Measurements from ENCODE around the gene ZBTB40.

The ZBTB40 gene

DNA sequence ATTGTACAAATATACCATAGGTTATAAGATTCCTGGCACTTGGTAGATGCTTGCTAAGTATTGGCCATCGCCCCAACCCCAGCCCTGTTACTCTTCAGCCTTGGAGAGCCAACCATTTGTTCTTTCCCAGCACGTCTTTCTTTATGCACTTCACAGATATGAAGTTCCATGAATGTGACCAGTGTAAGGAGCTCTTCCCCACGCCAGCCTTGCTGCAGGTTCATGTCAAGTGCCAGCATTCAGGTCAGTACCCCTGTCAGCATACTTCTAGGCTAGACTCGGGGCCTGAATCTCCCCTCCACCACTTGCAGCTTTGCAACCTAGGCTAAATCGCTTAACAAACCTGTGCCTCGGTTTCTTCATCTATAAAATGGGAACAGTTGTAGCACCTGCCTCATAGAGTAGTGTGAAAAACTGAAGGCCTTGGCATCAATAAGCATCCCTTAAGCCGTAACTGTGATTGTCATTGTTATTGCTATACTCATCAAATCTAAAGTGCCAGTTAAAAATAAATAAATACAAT lies 70.6 kb downstream of the ZBTB40 start:
- Histone ChIP-seq H3K36me3 (ENCODE audit: control insufficient read depth in 2 of 2, insufficient read depth in 1 of 2, low read length in 2 of 2) (peaks cover 0 to 94% of the 10 kb centered on the region in 2 experiments; a peak in 1 of 3 replicates), H3K4me3 (ENCODE audit: low read depth, low read length) (no peak overlapping the region), H3K4me1 (ENCODE audit: control insufficient read depth, insufficient read depth, low read length) (no peaks in the 10 kb centered on the region), H3K9me3 (ENCODE audit: control insufficient read depth, insufficient read depth, low read depth, low read length) (no peaks in the 10 kb centered on the region), H3K27ac (ENCODE audit: extremely low read depth, low read depth, low read length) (no peak overlapping the region)
- ChIA-PET POLR2A (interaction anchor here (0.7 kb wide), 1 partner anchor 160 kb away, joined by 3 read pairs; no protein-coding TSS in a partner anchor), CTCF (no interaction called here)
- TF ChIP-seq HOXA7 (CRISPR knock-in tag; IDR thresholded peaks at IDR 0.05; ENCODE audit: borderline replicate concordance) (no peak), ZNF561 (tag by site-specific recombination; IDR thresholded peaks at IDR 0.05; ENCODE audit: borderline replicate concordance) (no peak), ZNF335 (tag by site-specific recombination; conservative IDR thresholded peaks at IDR 0.05) (no peak)

DNA sequence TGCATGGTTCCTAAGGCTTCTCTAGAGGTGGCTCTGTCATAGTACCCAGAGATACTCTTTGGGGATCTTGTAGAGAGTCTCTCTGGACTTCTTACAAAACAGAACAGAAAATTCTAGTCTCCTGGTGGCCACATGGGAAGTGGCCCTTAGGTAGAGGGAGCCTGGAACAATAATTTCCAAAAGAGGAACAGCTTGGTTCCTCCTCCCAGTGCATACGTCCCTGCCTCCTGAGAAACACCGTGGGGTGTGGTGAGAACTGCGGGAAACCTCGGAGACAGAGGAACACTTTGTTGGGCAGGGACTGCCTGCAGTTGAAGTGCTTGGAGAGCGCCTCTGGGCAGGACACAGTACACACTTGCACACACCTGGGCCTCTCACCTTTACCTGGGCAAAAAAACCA lies 72.8 kb downstream of the ZBTB40 start:
- TF ChIP-seq YY1 (tag by site-specific recombination; IDR thresholded peaks at IDR 0.05), result no peak
- TF ChIP-seq ZBTB8A (tag by site-specific recombination; IDR thresholded peaks at IDR 0.05), result no peak
- TF ChIP-seq, protein P1, sequence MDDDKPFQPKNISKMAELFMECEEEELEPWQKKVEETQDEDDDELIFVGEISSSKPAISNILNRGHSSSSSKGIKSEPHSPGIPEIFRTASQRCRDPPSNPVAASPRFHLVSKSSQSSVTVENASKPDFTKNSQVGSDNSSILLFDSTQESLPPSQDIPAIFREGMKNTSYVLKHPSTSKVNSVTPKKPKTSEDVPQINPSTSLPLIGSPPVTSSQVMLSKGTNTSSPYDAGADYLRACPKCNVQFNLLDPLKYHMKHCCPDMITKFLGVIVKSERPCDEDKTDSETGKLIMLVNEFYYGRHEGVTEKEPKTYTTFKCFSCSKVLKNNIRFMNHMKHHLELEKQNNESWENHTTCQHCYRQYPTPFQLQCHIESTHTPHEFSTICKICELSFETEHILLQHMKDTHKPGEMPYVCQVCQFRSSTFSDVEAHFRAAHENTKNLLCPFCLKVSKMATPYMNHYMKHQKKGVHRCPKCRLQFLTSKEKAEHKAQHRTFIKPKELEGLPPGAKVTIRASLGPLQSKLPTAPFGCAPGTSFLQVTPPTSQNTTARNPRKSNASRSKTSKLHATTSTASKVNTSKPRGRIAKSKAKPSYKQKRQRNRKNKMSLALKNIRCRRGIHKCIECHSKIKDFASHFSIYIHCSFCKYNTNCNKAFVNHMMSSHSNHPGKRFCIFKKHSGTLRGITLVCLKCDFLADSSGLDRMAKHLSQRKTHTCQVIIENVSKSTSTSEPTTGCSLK (tag by site-specific recombination; IDR thresholded peaks at IDR 0.05), result no peak
- TF ChIP-seq, protein P2, sequence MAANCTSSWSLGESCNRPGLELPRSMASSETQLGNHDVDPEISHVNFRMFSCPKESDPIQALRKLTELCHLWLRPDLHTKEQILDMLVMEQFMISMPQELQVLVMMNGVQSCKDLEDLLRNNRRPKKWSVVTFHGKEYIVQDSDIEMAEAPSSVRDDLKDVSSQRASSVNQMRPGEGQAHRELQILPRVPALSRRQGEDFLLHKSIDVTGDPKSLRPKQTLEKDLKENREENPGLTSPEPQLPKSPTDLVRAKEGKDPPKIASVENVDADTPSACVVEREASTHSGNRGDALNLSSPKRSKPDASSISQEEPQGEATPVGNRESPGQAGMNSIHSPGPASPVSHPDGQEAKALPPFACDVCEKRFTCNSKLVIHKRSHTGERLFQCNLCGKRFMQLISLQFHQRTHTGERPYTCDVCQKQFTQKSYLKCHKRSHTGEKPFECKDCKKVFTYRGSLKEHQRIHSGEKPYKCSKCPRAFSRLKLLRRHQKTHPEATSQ (tag by site-specific recombination; IDR thresholded peaks at IDR 0.05), result no peak
- TF ChIP-seq ZNF223 (tag by site-specific recombination; IDR thresholded peaks at IDR 0.05), result no peak
- TF ChIP-seq SETDB1 (IDR thresholded peaks at IDR 0.05; ENCODE audit: insufficient read length, low read length), result no peak
- TF ChIP-seq ZNF624 (tag by site-specific recombination; IDR thresholded peaks at IDR 0.05), result no peak
- no peak for TF ChIP-seq ZBTB17 (tag by site-specific recombination; IDR thresholded peaks at IDR 0.05)
- TF ChIP-seq, protein P3, sequence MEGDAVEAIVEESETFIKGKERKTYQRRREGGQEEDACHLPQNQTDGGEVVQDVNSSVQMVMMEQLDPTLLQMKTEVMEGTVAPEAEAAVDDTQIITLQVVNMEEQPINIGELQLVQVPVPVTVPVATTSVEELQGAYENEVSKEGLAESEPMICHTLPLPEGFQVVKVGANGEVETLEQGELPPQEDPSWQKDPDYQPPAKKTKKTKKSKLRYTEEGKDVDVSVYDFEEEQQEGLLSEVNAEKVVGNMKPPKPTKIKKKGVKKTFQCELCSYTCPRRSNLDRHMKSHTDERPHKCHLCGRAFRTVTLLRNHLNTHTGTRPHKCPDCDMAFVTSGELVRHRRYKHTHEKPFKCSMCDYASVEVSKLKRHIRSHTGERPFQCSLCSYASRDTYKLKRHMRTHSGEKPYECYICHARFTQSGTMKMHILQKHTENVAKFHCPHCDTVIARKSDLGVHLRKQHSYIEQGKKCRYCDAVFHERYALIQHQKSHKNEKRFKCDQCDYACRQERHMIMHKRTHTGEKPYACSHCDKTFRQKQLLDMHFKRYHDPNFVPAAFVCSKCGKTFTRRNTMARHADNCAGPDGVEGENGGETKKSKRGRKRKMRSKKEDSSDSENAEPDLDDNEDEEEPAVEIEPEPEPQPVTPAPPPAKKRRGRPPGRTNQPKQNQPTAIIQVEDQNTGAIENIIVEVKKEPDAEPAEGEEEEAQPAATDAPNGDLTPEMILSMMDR (tag by site-specific recombination; IDR thresholded peaks at IDR 0.05), result no peak
- no peak for TF ChIP-seq SCRT2 (tag by site-specific recombination; IDR thresholded peaks at IDR 0.05)
- no peak for TF ChIP-seq ZNF274 (IDR thresholded peaks at IDR 0.05; ENCODE audit: low read length)
- no peak for TF ChIP-seq ZNF274 (tag by site-specific recombination; IDR thresholded peaks at IDR 0.05; ENCODE audit: borderline replicate concordance)
- CTCF ChIA-PET, result interaction anchor here (0.9 kb wide), 1 partner anchor 146 kb away, joined by 3 read pairs; no protein-coding TSS in a partner anchor
- peaks cover 0 to 87% of the 10 kb centered on the region in 2 experiments; a peak in 1 of 3 replicates for H3K36me3 ChIP-seq (ENCODE audit: control insufficient read depth in 2 of 2, insufficient read depth in 1 of 2, low read length in 2 of 2)
- H3K9me3 ChIP-seq (ENCODE audit: control insufficient read depth, insufficient read depth, low read depth, low read length), result no peaks in the 10 kb centered on the region
- POLR2A ChIA-PET, result no interaction called here
- no peak overlapping the region for H3K27ac ChIP-seq (ENCODE audit: extremely low read depth, low read depth, low read length)
- H3K4me3 ChIP-seq (ENCODE audit: low read depth, low read length), result no peak overlapping the region
- no peaks in the 10 kb centered on the region for H3K4me1 ChIP-seq (ENCODE audit: control insufficient read depth, insufficient read depth, low read length)

DNA sequence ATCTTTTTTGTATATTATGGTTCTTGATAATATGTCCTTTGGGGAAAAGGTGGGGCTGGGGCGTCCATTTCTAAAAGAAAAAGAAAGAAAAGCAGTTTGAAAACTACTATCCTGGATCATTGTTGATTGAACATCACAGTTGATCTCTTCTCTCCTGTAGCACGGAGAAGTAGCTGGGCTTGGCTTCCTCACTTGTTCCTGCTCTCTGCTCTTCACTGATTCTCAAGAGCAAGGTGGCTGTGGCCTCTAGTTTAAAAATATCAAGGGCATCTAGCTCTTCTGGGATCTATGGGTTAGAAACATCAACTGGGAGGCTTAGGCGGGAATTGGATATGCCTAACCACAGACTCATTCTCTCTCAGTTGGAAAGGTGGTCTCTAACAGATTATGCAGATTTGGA lies 73.6 kb downstream of the ZBTB40 start:
- Histone ChIP-seq H3K4me1 (ENCODE audit: control insufficient read depth, insufficient read depth, low read length) (no peaks in the 10 kb centered on the region), H3K9me3 (ENCODE audit: control insufficient read depth, insufficient read depth, low read depth, low read length) (no peaks in the 10 kb centered on the region), H3K36me3 (ENCODE audit: control insufficient read depth in 2 of 2, insufficient read depth in 1 of 2, low read length in 2 of 2) (peaks cover 0 to 81% of the 10 kb centered on the region in 2 experiments; a peak in 1 of 3 replicates), H3K4me3 (ENCODE audit: low read depth, low read length) (no peak overlapping the region), H3K27ac (ENCODE audit: extremely low read depth, low read depth, low read length) (no peak overlapping the region)
- ChIA-PET CTCF (no interaction called here), POLR2A (no interaction called here)
- no peak for TF ChIP-seq ZNF394 (tag by site-specific recombination; IDR thresholded peaks at IDR 0.05; ENCODE audit: borderline replicate concordance)
